GM23338 (cell line): ENCODE measurements around the gene TUSC1. TPM values are rescaled to one million over a fixed set of nuclear protein-coding genes. Genes with fewer than 3 reads are reported as not detected.

Source experiments
- ATAC-seq: fragments of 200-7000 bp; cut with Tn5 transposase; 3 replicates; pipeline ENCODE4 v1.9.1; 2020
- DNase-seq: peaks from one replicate; pipeline ENCODE4 v3.0.0-alpha.2; 2015; ENCODE audit warnings: low spot score
- H2AFZ ChIP-seq: fragments of 200-600 bp; sonication (generic); 2 replicates; pipeline ENCODE4 v1.8.0; 2016; ENCODE audit warnings: antibody characterized with exemption, mild to moderate bottlenecking, moderate library complexity
- H3F3A ChIP-seq: fragments of 200-600 bp; sonication (generic); replicated peaks from 2 replicates; pipeline ENCODE4 v1.8.0; 2017; ENCODE audit warnings: antibody characterized with exemption, mixed run types, low read depth
- H3K27ac ChIP-seq: fragments of 200-600 bp; sonication (generic); 2 replicates; pipeline ENCODE4 v1.6.1; 2016; ENCODE audit warnings: low read depth
- H3K27me3 ChIP-seq: fragments of 200-600 bp; sonication (generic); 2 replicates; pipeline ENCODE4 v1.8.0; 2016; ENCODE audit warnings: mild to moderate bottlenecking, mixed run types, moderate library complexity; ENCODE audit not compliant: insufficient read depth
- H3K36me3 ChIP-seq: fragments of 200-600 bp; sonication (generic); 2 replicates; pipeline ENCODE4 v1.8.0; 2016; ENCODE audit warnings: mild to moderate bottlenecking; ENCODE audit not compliant: insufficient read depth
- H3K4me1 ChIP-seq: fragments of 200-600 bp; sonication (generic); 2 replicates; pipeline ENCODE4 v1.8.0; 2016; ENCODE audit warnings: mild to moderate bottlenecking, moderate library complexity; ENCODE audit not compliant: insufficient read depth
- H3K4me2 ChIP-seq: fragments of 200-600 bp; sonication (generic); 2 replicates; pipeline ENCODE4 v1.7.1; 2017; ENCODE audit warnings: mixed run types
- H3K4me3 ChIP-seq: fragments of 200-600 bp; sonication (generic); 2 replicates; pipeline ENCODE4 v1.6.1; 2016; ENCODE audit warnings: mixed run types
- H3K79me2 ChIP-seq: fragments of 200-600 bp; sonication (generic); replicated peaks from 2 replicates; pipeline ENCODE4 v1.8.0; 2017; ENCODE audit warnings: mild to moderate bottlenecking; ENCODE audit not compliant: insufficient read depth
- H3K9me2 ChIP-seq: fragments of 200-600 bp; sonication (generic); 2 replicates; pipeline ENCODE4 v1.8.0; 2017; ENCODE audit not compliant: insufficient read depth
- H4K20me1 ChIP-seq: fragments of 200-600 bp; sonication (generic); replicated peaks from 2 replicates; pipeline ENCODE4 v1.8.0; 2017; ENCODE audit warnings: mild to moderate bottlenecking; ENCODE audit not compliant: insufficient read depth
- H3K27ac Mint-ChIP-seq: 2 replicates; pipeline ENCODE4 v1.8.0; 2020; ENCODE audit warnings: inconsistent platforms, mild to moderate bottlenecking, moderate library complexity, mixed read lengths
- H3K27me3 Mint-ChIP-seq: 3 replicates; pipeline ENCODE4 v1.8.0; 2022; ENCODE audit warnings: low read depth, mild to moderate bottlenecking, moderate library complexity, mixed read lengths, inconsistent platforms; ENCODE audit not compliant: insufficient read depth, poor library complexity
- H3K36me3 Mint-ChIP-seq: 3 replicates; pipeline ENCODE4 v1.8.0; 2021; ENCODE audit warnings: low read depth, mild to moderate bottlenecking, inconsistent platforms, moderate library complexity, mixed read lengths
- H3K4me1 Mint-ChIP-seq: 3 replicates; pipeline ENCODE4 v1.8.0; 2020; ENCODE audit warnings: mild to moderate bottlenecking, inconsistent platforms, mixed read lengths
- H3K4me3 Mint-ChIP-seq: 3 replicates; pipeline ENCODE4 v1.8.0; 2021; ENCODE audit warnings: moderate library complexity, mild to moderate bottlenecking, inconsistent platforms, mixed read lengths
- H3K9me3 Mint-ChIP-seq: 3 replicates; pipeline ENCODE4 v1.8.0; 2020; ENCODE audit warnings: moderate library complexity, mild to moderate bottlenecking, inconsistent platforms, mixed read lengths
- CREB1 ChIP-seq: fragments of 250-450 bp; sonication (Bioruptor Pico); IDR thresholded peaks from 2 replicates; pipeline ENCODE4 v1.5.0; 2020; ENCODE audit warnings: low read depth, mild to moderate bottlenecking, moderate library complexity
- CTCF ChIP-seq, 2 experiments: fragments of 200-600 bp in 1 of 2; sonication (generic) in 1 of 2; conservative IDR thresholded peaks; 2 replicates each; pipeline versions ENCODE4 v1.5.1 to v1.6.1; 2016 to 2017; ENCODE audit warnings: antibody characterized with exemption in 2 of 2, low read depth in 2 of 2, mild to moderate bottlenecking in 2 of 2, moderate library complexity in 1 of 2
- ETS1 ChIP-seq: IDR thresholded peaks from 2 replicates; pipeline ENCODE4 v1.6.1; 2016; ENCODE audit warnings: antibody characterized with exemption
- EZH2 ChIP-seq: fragments of 200-600 bp; sonication (generic); IDR thresholded peaks from one replicate; pipeline ENCODE4 v1.8.0; 2017; ENCODE audit warnings: antibody characterized with exemption, mild to moderate bottlenecking, low read depth; ENCODE audit not compliant: unreplicated experiment
- EZH2phosphoT487 ChIP-seq: fragments of 200-600 bp; sonication (generic); IDR thresholded peaks from one replicate; pipeline ENCODE4 v1.8.1; 2018; ENCODE audit warnings: antibody characterized with exemption; ENCODE audit not compliant: unreplicated experiment
- JUNB ChIP-seq: IDR thresholded peaks from one replicate; pipeline ENCODE4 v1.6.1; 2016; ENCODE audit warnings: antibody characterized with exemption; ENCODE audit not compliant: unreplicated experiment
- NANOG ChIP-seq: IDR thresholded peaks from 2 replicates; pipeline ENCODE4 v1.6.1; 2016; ENCODE audit warnings: antibody characterized with exemption, borderline replicate concordance
- POLR2AphosphoS5 ChIP-seq: IDR thresholded peaks from 2 replicates; pipeline ENCODE4 v1.6.1; 2016; ENCODE audit warnings: antibody characterized with exemption, low read depth
- REST ChIP-seq: IDR thresholded peaks from one replicate; pipeline ENCODE4 v1.6.1; 2018; ENCODE audit warnings: antibody characterized with exemption; ENCODE audit not compliant: unreplicated experiment
- STAT1 ChIP-seq: IDR thresholded peaks from one replicate; pipeline ENCODE4 v1.6.1; 2016; ENCODE audit warnings: antibody characterized with exemption; ENCODE audit not compliant: unreplicated experiment
- ZNF114 ChIP-seq: fragments of 250-450 bp; sonication (Bioruptor Pico); IDR thresholded peaks from 2 replicates; pipeline ENCODE4 v1.5.0; 2020; ENCODE audit warnings: mild to moderate bottlenecking, moderate library complexity
- ZNF331 ChIP-seq: fragments of 250-450 bp; sonication (Bioruptor Pico); IDR thresholded peaks from 2 replicates; pipeline ENCODE4 v1.5.0; 2020; ENCODE audit warnings: low read depth, mild to moderate bottlenecking, moderate library complexity
- ZNF462 ChIP-seq: fragments of 250-450 bp; sonication (Bioruptor Pico); IDR thresholded peaks from 2 replicates; pipeline ENCODE4 v1.5.0; 2020; ENCODE audit warnings: mild to moderate bottlenecking, moderate library complexity
- long read RNA-seq: library from polyadenylated mRNA; unstranded; transcript quantifications from one replicate; pipeline ENCODE4 v2.0.0, GENCODE V29; 2020; ENCODE audit not compliant: unreplicated experiment
- polyA plus RNA-seq: library from polyadenylated mRNA; unstranded; fragments of >200 nt; fragmentation: Nextera tagmentation; extraction: Ambion mirVana; gene quantifications from 2 replicates; pipeline ENCODE4 v1.2.1, GENCODE V29; 2016
- total RNA-seq: library from RNA; depleted of rRNA; stranded (reverse); fragments of >200 nt; shearing (Covaris generic); gene quantifications from 2 replicates; pipeline ENCODE4 v1.2.3, GENCODE V29; 2014; rRNA removed

TUSC1 gene
- total RNA-seq (7.3 and 8.9 TPM in 2 replicates), polyA plus RNA-seq (6.4 and 7.2 TPM in 2 replicates)
- long read RNA-seq: 0 reads

- H3F3A ChIP-seq: no peaks in the 10 kb centered on the region
These were observed at the start of gene TUSC1 for GRCh38 chr9:25678147-25678666. TSS of gene TUSC1 (minus strand) at chr9:25678444. CDS start at chr9:25678312, 132 bp downstream.

More at GRCh38 chr9:25678147-25678666, at the start of gene TUSC1:
- Histone ChIP-seq H3K4me1 (peaks cover 24% of the 10 kb centered on the region), H3K36me3 (no peaks in the 10 kb centered on the region), H3K4me3 (peak within 1 kb of the TSS; percentile 70), H3K4me2 (peak within 1 kb of the TSS; percentile 82), H2AFZ (peak within 1 kb of the TSS; percentile 84), H3K79me2 (no peaks in the 10 kb centered on the region), H3K27ac (no peak within 1 kb of the TSS), H3K27me3 (peaks cover 13% of the 10 kb centered on the region), H3K9me2 (no peaks in the 10 kb centered on the region), H4K20me1 (no peaks in the 10 kb centered on the region)
- peak within 1 kb of the TSS; percentile 59 for H3K4me3 Mint-ChIP-seq
- H3K4me1 Mint-ChIP-seq: peaks cover 20% of the 10 kb centered on the region
- H3K36me3 Mint-ChIP-seq: no peaks in the 10 kb centered on the region; the same call in 1 of the 3 replicates
- DNase-seq: peak; percentile 67
- peaks cover 8% of the 10 kb centered on the region; the same call in 2 of the 3 replicates for H3K9me3 Mint-ChIP-seq
- H3K27ac Mint-ChIP-seq: no peak within 1 kb of the TSS
- H3K27me3 Mint-ChIP-seq: peaks cover 2% of the 10 kb centered on the region
- peak; percentile 88 for ATAC-seq
- TF ChIP-seq NANOG: no peak
- TF ChIP-seq ZNF462 (CRISPR knock-in tag): no peak
- TF ChIP-seq EZH2phosphoT487: no peak
- TF ChIP-seq ZNF114: no peak
- TF ChIP-seq ZNF331: no peak
- no peak for TF ChIP-seq STAT1
- TF ChIP-seq JUNB: no peak
- no peak for TF ChIP-seq EZH2
- no peak for TF ChIP-seq ETS1
- TF ChIP-seq POLR2AphosphoS5: no peak; the same call in 1 of the 2 replicates
- TF ChIP-seq REST: no peak
- TF ChIP-seq CTCF (conservative IDR thresholded peaks at IDR 0.05; ENCODE audit: low read depth in 2 of 2): no peak
- no peak for TF ChIP-seq CREB1 (CRISPR knock-in tag)
